Hepatocyte (in vitro differentiated cells): ENCODE data around the gene BACH2.

Experiments used
- CTCF ChIP-seq: fragments of 200-600 bp; sonication (generic); IDR thresholded peaks from 2 replicates; pipeline ENCODE4 v1.5.1; 2016; ENCODE audit warnings: antibody characterized with exemption, mild to moderate bottlenecking; ENCODE audit not compliant: poor library complexity
- EZH2 ChIP-seq: fragments of 200-600 bp; sonication (generic); IDR thresholded peaks from 2 replicates; pipeline ENCODE4 v1.6.1; 2016; ENCODE audit warnings: antibody characterized with exemption, mild to moderate bottlenecking, borderline replicate concordance
- EZH2phosphoT487 ChIP-seq: fragments of 200-600 bp; sonication (generic); IDR thresholded peaks from one replicate; pipeline ENCODE4 v1.6.1; 2018; ENCODE audit warnings: antibody characterized with exemption, mild to moderate bottlenecking, low read depth, moderate library complexity; ENCODE audit not compliant: unreplicated experiment, severe bottlenecking

- TF ChIP-seq CTCF: no peak
- TF ChIP-seq EZH2: no peak
- no peak for TF ChIP-seq EZH2phosphoT487
Observed at GRCh38 chr6:89921691-89922090, 375.0 kb downstream of the BACH2 start.
